Activated CD8-positive, alpha-beta T cell treated with anti-CD3 and anti-CD28 coated beads for 36 hours (primary cell): ENCODE measurements around the gene ABCC3. TPM values are rescaled to one million over a fixed set of nuclear protein-coding genes. Genes with fewer than 3 reads are reported as not detected.

Source experiments
- ATAC-seq: fragments of 200-7000 bp; cut with Tn5 transposase; one replicate; pipeline ENCODE4 v1.10.0; 2021; ENCODE audit warnings: mild to moderate bottlenecking, moderate library complexity
- CTCF ChIA-PET: fragments of 350-600 bp; sonication (Branson Sonifier 250); formaldehyde crosslinking; loops from one replicate; lab custom pipeline; 2021; ENCODE audit warnings: antibody characterized with exemption; lab: Charles Lee
- POLR2A ChIA-PET: fragments of 350-600 bp; sonication (Branson Sonifier 250); formaldehyde crosslinking; loops from one replicate; lab custom pipeline; 2021; ENCODE audit warnings: antibody characterized with exemption; lab: Charles Lee
- DNase-seq: peaks from one replicate; pipeline ENCODE4 v3.0.0-alpha.2; 2020
- H3K27ac Mint-ChIP-seq: one replicate; pipeline ENCODE4 v1.8.0; 2021; ENCODE audit warnings: mild to moderate bottlenecking, mixed read lengths
- H3K27me3 Mint-ChIP-seq: one replicate; pipeline ENCODE4 v1.8.0; 2021; ENCODE audit warnings: mixed read lengths
- H3K36me3 Mint-ChIP-seq: one replicate; pipeline ENCODE4 v1.8.0; 2021; ENCODE audit warnings: low read depth, mixed read lengths
- H3K4me1 Mint-ChIP-seq: one replicate; pipeline ENCODE4 v1.8.0; 2021; ENCODE audit warnings: low read depth, mixed read lengths
- H3K4me3 Mint-ChIP-seq: one replicate; pipeline ENCODE4 v1.8.0; 2021; ENCODE audit warnings: mild to moderate bottlenecking, moderate library complexity, mixed read lengths
- H3K9me3 Mint-ChIP-seq: one replicate; pipeline ENCODE4 v1.8.0; 2021; ENCODE audit warnings: mixed read lengths
- intact Hi-C: fragments of 100-400 bp; cut with micrococcal nuclease; formaldehyde crosslinking; loops from one replicate; pipeline ENCODE4 v1.10.0; 2022
- total RNA-seq, 2 experiments: library from RNA; stranded (reverse); gene quantifications; one replicate each; pipeline ENCODE4 v1.2.3, GENCODE V29; 2021
- TF ChIP-seq, protein P1 (sequence below): fragments of 200-600 bp; IDR thresholded peaks from one replicate; pipeline ENCODE4 v1.8.0; 2022; ENCODE audit warnings: antibody characterized with exemption, mild to moderate bottlenecking

ABCC3 gene
- total RNA-seq, 2 experiments from 2014 or later: not detected

DNA sequence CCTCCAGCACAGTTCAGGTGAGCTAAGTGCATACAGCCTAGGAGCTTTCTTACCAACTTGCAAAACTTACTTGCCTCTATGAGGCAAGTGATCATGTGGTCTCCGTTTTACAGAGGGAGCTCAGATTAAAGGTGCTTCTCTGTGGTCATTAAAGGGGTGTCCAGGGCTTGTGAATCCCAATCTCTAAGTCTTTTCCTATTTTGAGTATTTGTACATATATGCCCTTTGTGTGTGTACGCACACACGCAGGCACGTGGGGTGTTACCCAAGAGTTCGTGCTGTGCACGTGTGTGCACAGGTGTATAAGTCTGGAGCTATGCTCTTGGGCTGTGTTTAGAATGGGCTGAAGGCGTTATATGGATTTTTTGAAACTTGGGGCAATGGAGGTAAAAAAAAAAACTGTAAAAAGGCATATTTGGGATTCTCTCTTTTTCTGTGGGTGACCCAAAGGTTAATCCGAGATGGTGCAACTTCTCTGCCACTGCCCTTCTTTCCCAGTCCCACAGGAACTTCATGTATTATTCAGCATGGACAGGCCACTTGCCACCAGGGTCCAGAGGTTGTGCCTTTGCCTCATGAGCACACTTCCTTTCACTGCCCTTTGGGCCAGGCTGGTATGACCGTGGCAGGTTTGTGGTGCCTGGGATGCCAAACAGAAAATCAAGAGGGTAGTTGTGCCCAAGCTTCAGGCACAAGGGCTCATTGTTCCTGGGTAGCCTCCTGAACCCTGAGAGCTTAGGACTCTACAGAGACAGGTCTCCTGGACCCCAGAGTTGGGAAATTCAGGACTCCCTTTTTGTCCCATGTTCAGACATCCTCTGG, 1.5 kb downstream of the ABCC3 start:
- Mint-ChIP-seq H3K4me1 (no peaks in the 10 kb centered on the region), H3K27me3 (peaks cover 45% of the 10 kb centered on the region), H3K9me3 (no peaks in the 10 kb centered on the region), H3K27ac (no peak overlapping the region), H3K36me3 (no peaks in the 10 kb centered on the region), H3K4me3 (no peak overlapping the region)
- ATAC-seq: no peak
- TF ChIP-seq, protein P1, sequence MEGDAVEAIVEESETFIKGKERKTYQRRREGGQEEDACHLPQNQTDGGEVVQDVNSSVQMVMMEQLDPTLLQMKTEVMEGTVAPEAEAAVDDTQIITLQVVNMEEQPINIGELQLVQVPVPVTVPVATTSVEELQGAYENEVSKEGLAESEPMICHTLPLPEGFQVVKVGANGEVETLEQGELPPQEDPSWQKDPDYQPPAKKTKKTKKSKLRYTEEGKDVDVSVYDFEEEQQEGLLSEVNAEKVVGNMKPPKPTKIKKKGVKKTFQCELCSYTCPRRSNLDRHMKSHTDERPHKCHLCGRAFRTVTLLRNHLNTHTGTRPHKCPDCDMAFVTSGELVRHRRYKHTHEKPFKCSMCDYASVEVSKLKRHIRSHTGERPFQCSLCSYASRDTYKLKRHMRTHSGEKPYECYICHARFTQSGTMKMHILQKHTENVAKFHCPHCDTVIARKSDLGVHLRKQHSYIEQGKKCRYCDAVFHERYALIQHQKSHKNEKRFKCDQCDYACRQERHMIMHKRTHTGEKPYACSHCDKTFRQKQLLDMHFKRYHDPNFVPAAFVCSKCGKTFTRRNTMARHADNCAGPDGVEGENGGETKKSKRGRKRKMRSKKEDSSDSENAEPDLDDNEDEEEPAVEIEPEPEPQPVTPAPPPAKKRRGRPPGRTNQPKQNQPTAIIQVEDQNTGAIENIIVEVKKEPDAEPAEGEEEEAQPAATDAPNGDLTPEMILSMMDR: no peak
- no peak for DNase-seq
- intact Hi-C loops: no loop called here
- CTCF ChIA-PET: interaction anchor here (0.7 to 7.2 kb wide), 5 partner anchors 8 to 69 kb away, joined by 3 to 67 read pairs (median 3); no protein-coding TSS in a partner anchor
- POLR2A ChIA-PET: interaction anchor here (0.7 kb wide), 1 partner anchor 49 kb away, joined by 3 read pairs; no protein-coding TSS in a partner anchor

DNA sequence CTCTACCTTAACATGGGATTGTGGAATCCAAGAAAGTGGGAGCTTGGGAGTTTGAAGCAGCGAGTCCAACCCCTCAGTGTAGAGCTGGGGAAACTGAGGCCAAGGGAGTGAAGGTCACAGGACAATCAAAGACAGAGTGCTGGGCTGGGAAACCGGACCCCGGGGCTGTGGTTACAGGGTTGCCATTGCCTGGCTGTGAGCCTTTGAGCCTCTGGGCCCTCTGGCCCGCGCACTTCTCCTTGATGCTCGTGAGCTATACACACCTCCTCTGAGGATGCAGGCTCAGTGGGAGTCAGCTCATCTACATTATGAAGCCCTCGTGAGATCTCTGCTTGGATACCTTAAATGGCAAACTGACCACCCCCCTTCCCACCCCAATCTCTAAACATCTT, 2.1 kb downstream of the ABCC3 start:
- no peak overlapping the region for H3K27ac Mint-ChIP-seq
- no peaks in the 10 kb centered on the region for H3K36me3 Mint-ChIP-seq
- H3K4me1 Mint-ChIP-seq: no peaks in the 10 kb centered on the region
- intact Hi-C loops: no loop called here
- DNase-seq (no peak), ATAC-seq (no peak)
- CTCF ChIA-PET: interaction anchor here (1.0 to 7.2 kb wide), 2 partner anchors 9 to 11 kb away, joined by 3 to 67 read pairs; no protein-coding TSS in a partner anchor
- peaks cover 42% of the 10 kb centered on the region for H3K27me3 Mint-ChIP-seq
- H3K4me3 Mint-ChIP-seq: no peak overlapping the region
- H3K9me3 Mint-ChIP-seq: no peaks in the 10 kb centered on the region
- POLR2A ChIA-PET: no interaction called here
- TF ChIP-seq, protein P1: no peak

DNA sequence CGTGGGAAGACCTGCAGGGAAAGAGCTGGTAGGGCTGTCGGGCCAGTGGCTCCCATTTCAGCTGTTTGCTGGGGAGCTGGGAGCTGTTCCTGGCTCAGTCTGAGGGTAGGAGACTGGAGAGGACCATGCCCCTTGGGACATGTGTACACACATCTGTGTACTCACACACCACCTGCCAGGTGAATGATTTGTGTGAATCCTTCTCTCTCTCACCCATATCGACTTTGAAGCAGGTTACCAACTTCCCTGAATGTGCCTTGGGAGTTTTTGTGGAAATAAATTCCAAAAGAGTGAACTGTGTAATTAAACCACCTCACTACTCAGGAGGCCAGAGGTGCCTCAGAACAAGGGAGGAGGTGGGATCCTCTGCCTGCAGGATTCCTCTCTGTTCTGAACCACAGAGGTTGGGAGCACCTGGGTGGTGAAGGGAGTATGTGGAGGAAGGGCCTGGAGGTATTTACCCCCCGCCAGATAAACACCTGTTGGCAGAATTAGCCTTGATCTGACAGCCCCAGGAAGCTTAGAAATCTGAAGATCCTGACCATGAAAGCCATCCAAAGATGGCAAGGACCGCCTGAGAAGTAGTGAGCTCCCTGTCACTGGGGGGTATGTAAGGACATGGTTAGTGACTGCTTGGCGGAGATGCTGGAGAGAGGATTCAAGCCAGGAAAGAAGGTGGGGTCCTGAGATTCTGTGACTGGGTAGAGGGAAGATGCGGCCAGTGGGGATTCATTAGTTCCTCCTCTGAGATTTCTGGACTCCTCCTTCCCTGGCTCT, 3.3 kb downstream of the ABCC3 start:
- no peak for ATAC-seq
- H3K4me3 Mint-ChIP-seq: no peak overlapping the region
- POLR2A ChIA-PET: interaction anchor here (1.1 kb wide), 1 partner anchor 11 kb away, joined by 3 read pairs; no protein-coding TSS in a partner anchor
- no peak for DNase-seq
- no peak overlapping the region for H3K27ac Mint-ChIP-seq
- H3K9me3 Mint-ChIP-seq: no peaks in the 10 kb centered on the region
- no peaks in the 10 kb centered on the region for H3K36me3 Mint-ChIP-seq
- intact Hi-C loops: no loop called here
- H3K4me1 Mint-ChIP-seq: no peaks in the 10 kb centered on the region
- H3K27me3 Mint-ChIP-seq: peaks cover 34% of the 10 kb centered on the region
- CTCF ChIA-PET: interaction anchor here (0.6 to 7.2 kb wide), 7 partner anchors 10 to 145 kb away, joined by 3 to 67 read pairs (median 3); partner anchors contain the start of gene CACNA1G
- TF ChIP-seq, protein P1: no peak

DNA sequence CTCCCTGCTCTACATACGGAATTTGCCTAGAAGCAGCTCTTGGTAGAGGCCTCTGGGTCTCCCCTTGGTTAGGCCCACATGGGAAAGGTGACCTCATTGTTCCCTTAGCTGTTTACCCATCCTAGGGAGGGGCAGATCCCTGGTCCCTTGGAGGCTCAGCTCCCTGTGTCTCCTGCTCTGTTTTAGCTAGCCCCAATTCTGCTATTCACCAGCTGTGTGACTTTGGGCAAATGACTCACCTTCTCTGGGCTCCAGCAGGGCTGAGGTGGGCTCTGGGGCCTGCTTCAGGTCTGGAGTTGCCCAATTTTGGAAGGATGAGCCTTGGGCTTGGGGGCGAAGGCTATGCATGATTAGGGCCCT, 3.9 kb downstream of the ABCC3 start:
- intact Hi-C loops: no loop called here
- no peak overlapping the region for H3K4me3 Mint-ChIP-seq
- H3K27ac Mint-ChIP-seq: no peak overlapping the region
- H3K36me3 Mint-ChIP-seq: no peaks in the 10 kb centered on the region
- no peaks in the 10 kb centered on the region for H3K4me1 Mint-ChIP-seq
- no peaks in the 10 kb centered on the region for H3K9me3 Mint-ChIP-seq
- peaks cover 28% of the 10 kb centered on the region for H3K27me3 Mint-ChIP-seq
- TF ChIP-seq, protein P1: no peak
- CTCF ChIA-PET: interaction anchor here (0.6 to 7.2 kb wide), 6 partner anchors 11 to 144 kb away, joined by 3 to 67 read pairs (median 3); partner anchors contain the start of gene CACNA1G
- DNase-seq (no peak), ATAC-seq (no peak)
- POLR2A ChIA-PET: interaction anchor here (1.1 kb wide), 1 partner anchor 10 kb away, joined by 3 read pairs; no protein-coding TSS in a partner anchor
